BE2C (cell line): Measurements from ENCODE around the gene NSG1.

Source experiments
- DNase-seq: peaks from one replicate; pipeline ENCODE4 v3.0.0-alpha.2; 2020
- H3K27me3 ChIP-seq: fragments of 250-450 bp; sonication (Bioruptor Pico); 2 replicates; pipeline ENCODE4 v1.5.1; 2020; ENCODE audit warnings: mild to moderate bottlenecking
- H3K36me3 ChIP-seq: fragments of 250-450 bp; sonication (Bioruptor Pico); 2 replicates; pipeline ENCODE4 v1.5.1; 2020; ENCODE audit warnings: mild to moderate bottlenecking
- H3K4me1 ChIP-seq: fragments of 250-450 bp; sonication (Bioruptor Pico); 2 replicates; pipeline ENCODE4 v1.5.1; 2020
- H3K4me3 ChIP-seq: 2 replicates; pipeline ENCODE4 v1.5.1; 2011; ENCODE audit warnings: low read depth, low read length
- H3K9me3 ChIP-seq: fragments of 250-450 bp; sonication (Bioruptor Pico); 2 replicates; pipeline ENCODE4 v1.5.1; 2020
- TF ChIP-seq, protein P1 (sequence below): IDR thresholded peaks from 2 replicates; pipeline ENCODE4 v1.5.1; 2012; ENCODE audit warnings: mild to moderate bottlenecking, low read depth, low read length

NSG1 gene

DNA sequence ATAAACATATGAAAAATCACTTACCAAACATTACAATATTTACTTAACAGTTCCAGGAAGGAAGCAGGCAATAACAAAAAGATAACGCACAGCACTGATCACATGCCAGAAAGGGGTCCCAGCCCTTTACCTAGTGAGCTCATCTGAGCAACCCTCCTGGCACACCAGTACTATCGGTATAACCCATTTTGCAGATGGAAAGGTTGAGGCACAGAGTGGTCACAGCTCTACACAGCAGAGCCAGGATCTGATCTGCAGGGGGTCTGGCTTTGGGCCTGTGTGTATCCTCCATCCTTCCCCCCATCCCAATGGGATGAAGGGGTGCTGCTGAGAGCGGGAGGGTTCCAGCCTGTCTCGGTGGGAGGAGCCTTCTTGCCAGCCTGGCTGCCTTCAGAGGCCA lies 5.0 kb downstream of the NSG1 start:
- DNase-seq = no peak
- TF ChIP-seq, protein P1, sequence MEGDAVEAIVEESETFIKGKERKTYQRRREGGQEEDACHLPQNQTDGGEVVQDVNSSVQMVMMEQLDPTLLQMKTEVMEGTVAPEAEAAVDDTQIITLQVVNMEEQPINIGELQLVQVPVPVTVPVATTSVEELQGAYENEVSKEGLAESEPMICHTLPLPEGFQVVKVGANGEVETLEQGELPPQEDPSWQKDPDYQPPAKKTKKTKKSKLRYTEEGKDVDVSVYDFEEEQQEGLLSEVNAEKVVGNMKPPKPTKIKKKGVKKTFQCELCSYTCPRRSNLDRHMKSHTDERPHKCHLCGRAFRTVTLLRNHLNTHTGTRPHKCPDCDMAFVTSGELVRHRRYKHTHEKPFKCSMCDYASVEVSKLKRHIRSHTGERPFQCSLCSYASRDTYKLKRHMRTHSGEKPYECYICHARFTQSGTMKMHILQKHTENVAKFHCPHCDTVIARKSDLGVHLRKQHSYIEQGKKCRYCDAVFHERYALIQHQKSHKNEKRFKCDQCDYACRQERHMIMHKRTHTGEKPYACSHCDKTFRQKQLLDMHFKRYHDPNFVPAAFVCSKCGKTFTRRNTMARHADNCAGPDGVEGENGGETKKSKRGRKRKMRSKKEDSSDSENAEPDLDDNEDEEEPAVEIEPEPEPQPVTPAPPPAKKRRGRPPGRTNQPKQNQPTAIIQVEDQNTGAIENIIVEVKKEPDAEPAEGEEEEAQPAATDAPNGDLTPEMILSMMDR = no peak
- H3K27me3 ChIP-seq = no peaks in the 10 kb centered on the region
- H3K4me1 ChIP-seq = peaks cover 51% of the 10 kb centered on the region
- no peak overlapping the region for H3K4me3 ChIP-seq
- H3K36me3 ChIP-seq = peaks cover 61% of the 10 kb centered on the region
- no peaks in the 10 kb centered on the region for H3K9me3 ChIP-seq

DNA sequence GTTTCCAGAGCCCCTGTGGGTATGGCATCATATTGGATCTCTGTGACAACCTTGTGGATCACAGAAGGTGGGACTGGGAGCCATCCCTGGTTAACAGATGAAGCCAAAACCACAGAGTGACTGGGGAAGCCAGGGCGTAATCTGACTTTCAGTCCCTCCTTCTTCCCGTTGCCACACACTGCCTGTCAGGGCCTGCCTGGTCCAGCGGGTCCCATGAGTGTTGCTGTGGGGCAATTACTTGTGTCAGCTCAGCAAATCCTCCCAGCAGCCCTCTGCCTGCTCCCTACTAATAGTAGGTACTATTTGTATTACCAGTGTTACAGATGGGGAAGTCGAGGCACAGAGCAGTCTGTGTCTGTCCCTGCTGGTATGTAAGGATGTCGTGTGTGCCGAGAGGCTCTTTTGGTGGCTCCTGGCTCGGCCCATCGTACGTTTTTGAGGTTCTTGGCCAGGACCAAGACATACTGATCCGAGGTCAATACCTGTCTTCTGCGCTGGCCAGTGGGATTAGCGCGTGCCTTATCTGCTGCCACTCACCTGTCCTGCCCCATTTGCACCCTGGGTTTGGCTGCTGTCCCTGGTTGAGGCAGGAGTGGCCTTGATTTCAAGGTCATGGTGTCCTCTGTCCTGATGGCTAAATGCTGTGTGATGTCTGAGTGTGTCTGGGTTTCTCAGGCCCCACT lies 5.7 kb downstream of the NSG1 start:
- Histone ChIP-seq H3K4me3 (no peak overlapping the region), H3K9me3 (no peaks in the 10 kb centered on the region), H3K36me3 (peaks cover 67% of the 10 kb centered on the region), H3K27me3 (no peaks in the 10 kb centered on the region), H3K4me1 (peaks cover 53% of the 10 kb centered on the region)
- DNase-seq = no peak
- TF ChIP-seq, protein P1 = no peak

DNA sequence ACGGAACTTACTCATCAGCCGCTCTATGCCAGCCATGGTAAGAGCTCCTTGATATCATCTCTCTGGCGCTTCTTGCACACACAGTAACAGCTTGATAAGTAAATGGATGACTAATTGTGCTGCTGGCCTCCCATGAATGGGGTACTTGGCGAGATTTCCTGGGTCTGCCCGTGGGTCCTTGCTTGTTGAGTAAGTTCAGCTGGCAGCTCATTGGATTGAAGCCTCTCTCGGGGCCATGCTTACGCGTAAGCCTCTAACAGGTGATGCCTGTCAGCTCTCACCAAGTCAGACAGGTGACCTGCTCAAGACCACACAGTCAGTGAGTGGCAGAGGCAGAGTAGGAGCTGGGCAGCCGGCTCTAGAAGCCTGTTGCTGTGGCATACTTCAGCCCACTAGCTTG lies 7.7 kb downstream of the NSG1 start:
- Histone ChIP-seq H3K4me3 (no peak overlapping the region; the same call in 1 of the 2 replicates), H3K36me3 (peaks cover 80% of the 10 kb centered on the region), H3K4me1 (peaks cover 50% of the 10 kb centered on the region), H3K9me3 (no peaks in the 10 kb centered on the region), H3K27me3 (no peaks in the 10 kb centered on the region)
- peak; percentile 83 for DNase-seq
- TF ChIP-seq, protein P1 = no peak

DNA sequence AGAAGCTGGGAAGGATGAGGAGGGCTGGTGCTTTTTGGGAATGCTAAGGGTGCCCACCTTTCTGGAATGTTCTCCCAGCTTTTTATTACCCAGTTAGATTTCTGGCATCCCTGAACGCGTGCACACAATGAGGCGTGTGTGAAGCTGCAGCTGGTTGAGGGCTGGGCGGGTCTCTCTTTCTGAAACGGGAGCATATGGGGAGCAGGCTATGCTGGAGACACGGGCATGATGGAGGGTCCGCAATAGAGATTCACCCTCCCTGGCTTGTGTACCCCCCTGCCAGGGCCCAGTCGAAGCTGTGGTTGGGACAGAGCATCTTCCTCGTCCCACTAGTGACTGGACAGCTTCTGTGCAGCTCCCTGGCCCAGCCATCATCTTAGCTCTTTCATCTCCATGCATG lies 8.5 kb downstream of the NSG1 start:
- TF ChIP-seq, protein P1 = no peak
- peaks cover 49% of the 10 kb centered on the region for H3K4me1 ChIP-seq
- no peak for DNase-seq
- H3K36me3 ChIP-seq = peaks cover 79% of the 10 kb centered on the region
- peak overlapping the region; percentile 43 for H3K4me3 ChIP-seq
- H3K27me3 ChIP-seq = no peaks in the 10 kb centered on the region
- H3K9me3 ChIP-seq = no peaks in the 10 kb centered on the region

DNA sequence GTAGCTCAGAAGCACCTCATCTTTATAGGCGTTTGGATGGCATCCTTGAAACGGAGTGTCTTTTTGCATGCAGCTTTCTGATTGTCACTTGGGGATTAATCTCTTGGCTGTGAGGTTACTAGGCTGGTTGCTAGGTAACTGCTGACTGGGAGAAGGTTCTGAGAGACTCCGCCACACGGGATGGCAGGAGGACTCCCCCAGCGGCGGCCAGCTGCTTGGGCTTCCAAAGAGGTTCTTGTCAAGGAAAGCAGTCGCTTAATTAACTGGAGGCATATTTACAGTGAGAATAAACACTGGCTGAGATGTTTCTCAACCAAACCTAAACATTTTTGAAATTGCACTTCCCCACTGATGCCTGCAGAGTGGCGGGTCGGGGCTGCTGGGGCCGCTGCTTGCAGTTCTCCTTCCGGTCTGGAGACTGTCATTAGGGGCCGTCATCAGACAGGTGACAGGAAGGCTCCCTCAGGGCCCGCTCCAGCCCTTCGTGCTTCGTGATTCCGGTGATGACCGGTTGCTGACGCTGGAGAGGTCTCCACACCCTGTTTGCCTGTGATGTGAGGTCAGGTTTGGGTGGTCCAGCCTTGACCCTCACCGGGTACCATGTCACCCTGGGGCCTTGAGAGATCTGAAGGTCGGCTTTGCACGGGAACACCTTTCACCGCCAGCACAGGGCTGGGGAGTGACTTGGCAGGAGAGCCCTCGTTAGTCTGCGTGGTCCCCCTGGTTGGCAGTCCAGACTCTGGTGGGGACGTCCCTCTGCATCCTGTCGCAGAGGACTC lies 9.1 kb downstream of the NSG1 start:
- DNase-seq = peak; percentile 65

More for the DNA sequence above, 9.1 kb downstream of the NSG1 start:
- Histone ChIP-seq H3K4me3 (peak overlapping the region; percentile 43), H3K4me1 (peaks cover 55% of the 10 kb centered on the region), H3K27me3 (no peaks in the 10 kb centered on the region), H3K36me3 (peaks cover 80% of the 10 kb centered on the region), H3K9me3 (no peaks in the 10 kb centered on the region)
- TF ChIP-seq, protein P1 = peak; percentile 25
